ENCODE data around the gene SRSF7.
"Not testable (repeated sequence)": the region's sequence is repeated elsewhere in the genome, so short reads cannot be mapped to it uniquely, and the experiment has no call there.

Gene SRSF7

DNA sequence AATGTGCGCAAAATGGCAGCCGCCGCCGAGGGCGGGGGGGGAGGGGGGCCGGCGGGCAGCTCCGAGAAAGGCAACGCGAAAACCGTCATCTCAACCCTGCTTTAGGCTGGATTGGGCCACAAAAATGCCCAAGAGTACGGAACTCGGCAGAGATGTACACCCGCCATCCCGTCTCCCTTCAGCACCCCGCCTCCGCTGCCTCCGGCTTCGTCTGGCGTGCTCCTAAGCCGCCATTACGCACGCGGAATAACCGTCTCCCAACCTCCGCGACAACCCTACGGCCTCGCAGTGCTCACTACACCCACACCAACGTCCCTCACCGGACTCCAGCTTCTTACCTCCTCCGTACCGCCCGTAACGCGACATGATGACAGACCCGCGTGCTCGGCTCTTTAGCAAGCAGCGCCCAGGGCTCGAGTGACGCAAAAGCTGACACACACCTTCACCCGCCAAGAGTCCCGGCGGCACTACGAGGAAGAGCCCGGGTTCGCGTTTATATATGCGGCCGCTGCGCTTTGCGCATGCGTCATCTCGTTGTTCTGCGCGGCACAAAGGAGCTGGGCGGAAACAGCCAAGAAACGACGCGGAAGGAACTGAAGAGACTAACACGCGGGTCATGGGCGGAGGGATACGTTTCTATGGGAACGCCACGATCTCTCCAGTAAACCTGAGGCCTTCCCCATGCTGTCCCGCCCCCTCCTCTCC lies at the start of gene SRSF7:
SRSF7 (minus strand) TSS at position 471 of the 705 bp plus-strand sequence; CDS start at position 366, 105 bp downstream.
- Mint-ChIP-seq H3K9me3 (ENCODE audit: low read depth) (no peaks in the 10 kb centered on the region), H3K4me1 (ENCODE audit: low read depth) (peaks cover 46% of the 10 kb centered on the region), H3K27me3 (no peaks in the 10 kb centered on the region), H3K27ac (peak within 1 kb of the TSS; percentile 100), H3K36me3 (peaks cover 31% of the 10 kb centered on the region), H3K4me3 (peak within 1 kb of the TSS; percentile 100)

DNA sequence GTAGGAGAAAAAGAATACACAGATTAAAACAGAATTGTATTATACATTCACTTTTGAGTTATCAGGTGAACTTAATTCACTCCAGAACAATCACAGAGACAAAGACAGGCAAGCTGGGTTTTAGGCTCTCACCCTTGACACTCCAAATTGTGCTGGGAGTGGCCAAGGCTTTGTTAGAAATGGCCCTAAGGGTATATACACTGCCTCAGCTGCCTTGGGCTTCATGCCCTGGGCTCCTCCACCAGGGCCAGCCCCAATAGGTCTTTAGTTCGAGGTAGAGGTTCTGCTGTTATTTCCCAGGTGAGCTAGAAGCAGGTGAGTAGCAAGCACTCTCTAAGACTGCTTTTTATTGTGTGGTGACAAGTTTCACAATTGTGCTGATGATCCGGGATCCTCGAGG lies 46.8 kb upstream of the SRSF7 start:
- Mint-ChIP-seq H3K4me1 (ENCODE audit: low read depth) (no peaks in the 10 kb centered on the region), H3K9me3 (ENCODE audit: low read depth) (no peaks in the 10 kb centered on the region), H3K36me3 (peaks cover 3% of the 10 kb centered on the region), H3K27ac (no peak overlapping the region), H3K27me3 (no peaks in the 10 kb centered on the region), H3K4me3 (no peak overlapping the region)

GRCh38 chr2:38797250-38797676 lies 46.1 kb upstream of the SRSF7 start:
- H3K4me3 Mint-ChIP-seq, result no peak overlapping the region
- H3K36me3 Mint-ChIP-seq, result peaks cover 3% of the 10 kb centered on the region
- H3K4me1 Mint-ChIP-seq (ENCODE audit: low read depth), result no peaks in the 10 kb centered on the region
- H3K27ac Mint-ChIP-seq, result no peak overlapping the region
- H3K9me3 Mint-ChIP-seq (ENCODE audit: low read depth), result no peaks in the 10 kb centered on the region
- no peaks in the 10 kb centered on the region for H3K27me3 Mint-ChIP-seq

DNA sequence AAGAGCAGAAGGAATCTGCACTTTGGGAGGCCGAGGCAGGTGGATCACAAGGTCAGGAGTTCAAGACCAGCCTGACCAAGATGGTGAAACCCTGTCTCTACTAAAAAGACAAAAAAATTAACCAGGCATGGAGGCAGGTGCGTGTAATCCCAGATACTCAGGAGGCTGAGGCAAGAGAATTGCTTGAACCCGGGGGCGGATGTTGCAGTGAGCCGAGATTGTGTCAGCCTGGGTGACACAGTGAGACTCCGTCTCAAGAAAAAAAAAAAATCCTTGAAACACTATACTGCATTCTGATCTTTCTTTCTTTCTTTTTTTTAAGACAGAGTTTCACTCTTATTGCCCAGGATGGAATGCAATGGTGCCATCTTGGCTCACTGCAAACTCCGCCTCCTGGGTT lies 43.9 kb upstream of the SRSF7 start:
- not testable (repeated sequence) for H3K4me1 Mint-ChIP-seq (ENCODE audit: low read depth); H3K27me3 Mint-ChIP-seq; H3K36me3 Mint-ChIP-seq; H3K4me3 Mint-ChIP-seq; H3K27ac Mint-ChIP-seq; H3K9me3 Mint-ChIP-seq (ENCODE audit: low read depth)

GRCh38 chr2:38794235-38794946 lies 43.2 kb upstream of the SRSF7 start:
- Mint-ChIP-seq H3K27ac (no peak overlapping the region), H3K4me1 (ENCODE audit: low read depth) (no peaks in the 10 kb centered on the region), H3K36me3 (peaks cover 3% of the 10 kb centered on the region), H3K9me3 (ENCODE audit: low read depth) (no peaks in the 10 kb centered on the region), H3K4me3 (no peak overlapping the region), H3K27me3 (no peaks in the 10 kb centered on the region)

DNA sequence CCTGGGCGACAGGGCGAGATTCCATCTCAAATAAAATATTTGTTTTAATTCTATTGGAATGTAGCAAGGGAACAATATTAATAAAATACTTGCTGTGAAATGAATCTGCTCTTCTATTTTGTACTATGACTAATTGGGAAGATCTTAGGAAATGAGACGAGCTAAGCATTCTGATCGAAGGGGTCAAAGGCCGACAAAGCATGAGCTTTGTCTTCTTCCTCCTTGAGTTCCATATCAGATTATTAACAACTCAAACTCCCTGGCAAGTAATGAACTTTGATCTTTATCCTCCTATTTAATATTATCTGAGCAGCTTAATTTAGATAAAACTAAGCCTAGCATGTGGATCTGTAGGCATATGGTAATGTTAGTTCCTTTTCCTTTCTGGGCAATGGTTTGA lies 42.4 kb upstream of the SRSF7 start:
- H3K9me3 Mint-ChIP-seq (ENCODE audit: low read depth), result no peaks in the 10 kb centered on the region
- no peaks in the 10 kb centered on the region for H3K4me1 Mint-ChIP-seq (ENCODE audit: low read depth)
- no peaks in the 10 kb centered on the region for H3K27me3 Mint-ChIP-seq
- peaks cover 3% of the 10 kb centered on the region for H3K36me3 Mint-ChIP-seq
- H3K27ac Mint-ChIP-seq, result no peak overlapping the region
- H3K4me3 Mint-ChIP-seq, result no peak overlapping the region

- Mint-ChIP-seq H3K4me3 (no peak overlapping the region), H3K27me3 (no peaks in the 10 kb centered on the region), H3K27ac (no peak overlapping the region), H3K36me3 (peaks cover 3% of the 10 kb centered on the region), H3K4me1 (ENCODE audit: low read depth) (no peaks in the 10 kb centered on the region), H3K9me3 (ENCODE audit: low read depth) (no peaks in the 10 kb centered on the region)
Measured at GRCh38 chr2:38792751-38793150, 41.6 kb upstream of the SRSF7 start.

- not testable (repeated sequence) for H3K4me1 Mint-ChIP-seq (ENCODE audit: low read depth); H3K4me3 Mint-ChIP-seq; H3K9me3 Mint-ChIP-seq (ENCODE audit: low read depth); H3K27ac Mint-ChIP-seq; H3K36me3 Mint-ChIP-seq; H3K27me3 Mint-ChIP-seq
Measured at GRCh38 chr2:38792321-38792720, 41.2 kb upstream of the SRSF7 start.

DNA sequence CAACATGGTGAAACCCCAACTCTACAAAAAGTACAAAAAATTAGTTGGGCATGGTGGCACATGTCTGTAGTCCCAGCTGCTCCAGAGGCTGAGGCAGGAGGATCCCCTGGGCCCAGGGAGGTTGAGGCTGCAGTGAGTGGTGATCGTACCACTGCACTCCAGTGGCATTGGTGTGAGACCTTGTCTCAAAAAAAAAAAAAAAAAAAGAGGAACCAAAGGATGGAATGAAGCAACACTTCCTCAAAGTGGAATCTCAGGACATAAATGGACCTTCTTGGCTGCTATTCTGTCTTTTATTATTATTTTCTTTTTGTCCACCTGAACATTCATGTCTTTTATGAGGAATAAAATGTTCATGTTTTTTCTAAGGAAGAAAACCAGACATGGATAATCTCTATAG lies 40.6 kb upstream of the SRSF7 start:
- no peaks in the 10 kb centered on the region for H3K4me1 Mint-ChIP-seq (ENCODE audit: low read depth)
- H3K9me3 Mint-ChIP-seq (ENCODE audit: low read depth), result no peaks in the 10 kb centered on the region
- no peak overlapping the region for H3K27ac Mint-ChIP-seq
- no peaks in the 10 kb centered on the region for H3K27me3 Mint-ChIP-seq
- H3K4me3 Mint-ChIP-seq, result no peak overlapping the region
- H3K36me3 Mint-ChIP-seq, result no peaks in the 10 kb centered on the region

DNA sequence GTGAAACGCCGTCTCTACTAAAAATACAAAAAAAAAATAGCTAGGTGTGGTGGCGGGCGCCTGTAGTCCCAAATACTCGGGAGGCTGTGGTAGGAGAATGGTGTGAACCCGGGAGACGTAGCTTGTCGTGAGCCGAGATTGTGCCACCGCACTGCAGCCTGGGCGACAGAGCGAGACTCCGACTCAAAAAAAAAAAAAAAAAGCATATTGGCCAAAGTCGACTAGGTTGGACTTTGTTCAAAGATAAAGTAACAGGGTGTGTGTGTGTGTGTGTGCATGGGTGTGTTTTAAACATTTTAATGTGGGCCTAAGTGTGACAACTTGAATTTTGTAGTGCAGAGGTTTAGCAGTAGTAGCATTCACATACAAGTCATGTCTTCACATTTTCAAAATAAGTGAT lies 38.5 kb upstream of the SRSF7 start:
- H3K27ac Mint-ChIP-seq, result no peak overlapping the region

DNA sequence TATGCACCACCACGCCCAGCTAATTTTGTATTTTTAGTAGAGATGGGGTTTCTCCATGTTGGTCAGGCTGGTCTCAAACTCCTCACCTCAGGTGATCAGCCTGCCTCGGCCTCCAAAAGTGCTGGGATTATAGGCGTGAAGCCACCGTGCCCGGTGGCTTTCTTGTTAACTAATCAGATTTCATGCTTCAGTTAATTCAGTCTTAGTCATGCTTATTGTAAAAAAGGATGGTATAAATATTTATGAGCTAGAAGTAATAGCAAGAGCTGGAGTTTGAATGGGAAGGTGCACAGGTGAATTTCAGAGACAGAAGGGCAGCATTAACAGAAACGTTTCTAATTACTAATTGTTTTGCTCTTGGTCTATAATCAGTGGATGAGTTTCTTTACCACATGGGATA lies 37.1 kb upstream of the SRSF7 start:
- Mint-ChIP-seq H3K27me3 (no peaks in the 10 kb centered on the region), H3K4me3 (no peak overlapping the region), H3K36me3 (no peaks in the 10 kb centered on the region), H3K27ac (no peak overlapping the region), H3K4me1 (ENCODE audit: low read depth) (no peaks in the 10 kb centered on the region), H3K9me3 (ENCODE audit: low read depth) (no peaks in the 10 kb centered on the region)

More for the DNA sequence above, 38.5 kb upstream of the SRSF7 start:
- no peaks in the 10 kb centered on the region for H3K4me1 Mint-ChIP-seq (ENCODE audit: low read depth)
- no peaks in the 10 kb centered on the region for H3K9me3 Mint-ChIP-seq (ENCODE audit: low read depth)
- no peak overlapping the region for H3K4me3 Mint-ChIP-seq
- H3K36me3 Mint-ChIP-seq, result no peaks in the 10 kb centered on the region
- no peaks in the 10 kb centered on the region for H3K27me3 Mint-ChIP-seq

DNA sequence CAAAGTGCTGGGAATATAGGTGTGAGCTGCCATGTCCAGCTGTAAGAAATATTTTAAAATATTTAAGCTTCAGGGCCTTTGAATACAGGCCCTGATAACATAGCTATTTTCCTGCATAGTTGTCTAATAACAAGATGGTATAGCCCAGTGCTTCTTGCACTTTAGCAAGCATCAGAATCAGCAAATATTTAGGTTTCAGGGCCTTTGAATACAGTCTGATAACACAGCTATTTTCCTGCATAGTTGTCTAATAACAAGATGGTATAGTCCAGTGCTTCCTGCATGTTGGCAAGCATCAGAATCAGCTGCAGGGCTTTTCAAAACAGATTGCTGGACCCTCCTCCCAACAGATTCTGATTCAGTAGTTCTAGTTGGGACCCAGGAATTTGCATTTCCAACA lies 32.4 kb upstream of the SRSF7 start:
- Mint-ChIP-seq H3K9me3 (ENCODE audit: low read depth) (no peaks in the 10 kb centered on the region), H3K4me1 (ENCODE audit: low read depth) (peaks cover 13% of the 10 kb centered on the region), H3K27me3 (no peaks in the 10 kb centered on the region), H3K4me3 (no peak overlapping the region), H3K27ac (no peak overlapping the region), H3K36me3 (peaks cover 5% of the 10 kb centered on the region)

DNA sequence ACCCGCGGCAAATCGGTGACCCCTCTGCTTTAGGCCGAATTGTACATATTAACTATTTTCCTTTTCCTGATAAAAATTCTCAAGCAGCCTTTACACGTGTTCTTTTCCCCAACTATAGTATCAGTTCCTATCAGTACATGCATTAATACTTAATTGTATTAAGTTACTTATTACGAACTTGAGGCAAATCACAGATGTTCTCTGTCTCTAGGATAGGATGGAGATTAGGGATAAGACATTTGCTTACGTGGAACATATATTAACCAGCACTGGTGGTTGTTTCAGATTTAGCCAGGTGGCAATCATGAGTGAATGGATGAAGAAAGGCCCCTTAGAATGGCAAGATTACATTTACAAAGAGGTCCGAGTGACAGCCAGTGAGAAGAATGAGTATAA lies 27.5 kb upstream of the SRSF7 start:
- peaks cover 23% of the 10 kb centered on the region for H3K4me1 Mint-ChIP-seq (ENCODE audit: low read depth)

GRCh38 chr2:38776531-38776930 lies 25.4 kb upstream of the SRSF7 start:
- peaks cover 5% of the 10 kb centered on the region for H3K27me3 Mint-ChIP-seq
- H3K27ac Mint-ChIP-seq, result no peak overlapping the region
- H3K4me3 Mint-ChIP-seq, result peak overlapping the region; percentile 44
- H3K4me1 Mint-ChIP-seq (ENCODE audit: low read depth), result peaks cover 20% of the 10 kb centered on the region
- peaks cover 2% of the 10 kb centered on the region for H3K36me3 Mint-ChIP-seq
- H3K9me3 Mint-ChIP-seq (ENCODE audit: low read depth), result no peaks in the 10 kb centered on the region

More for the DNA sequence above, 27.5 kb upstream of the SRSF7 start:
- H3K27ac Mint-ChIP-seq, result peak overlapping the region; percentile 99
- peaks cover 5% of the 10 kb centered on the region for H3K27me3 Mint-ChIP-seq
- peaks cover 5% of the 10 kb centered on the region for H3K36me3 Mint-ChIP-seq
- no peaks in the 10 kb centered on the region for H3K9me3 Mint-ChIP-seq (ENCODE audit: low read depth)
- peak overlapping the region; percentile 100 for H3K4me3 Mint-ChIP-seq

DNA sequence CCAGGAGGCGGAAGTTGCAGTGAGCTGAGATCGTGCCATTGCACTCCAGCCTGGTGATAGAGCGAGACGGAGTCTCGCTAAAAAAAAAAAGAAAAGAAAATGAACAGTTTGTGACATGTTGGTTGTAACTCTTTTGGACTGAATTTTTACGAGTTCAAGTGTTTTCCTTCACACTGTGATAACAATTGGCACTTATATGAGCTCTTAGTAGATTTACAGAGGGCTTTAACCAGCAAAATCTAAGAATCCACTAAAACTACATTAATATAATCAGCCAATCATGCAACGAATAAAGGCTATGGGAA lies 24.7 kb upstream of the SRSF7 start:
- Mint-ChIP-seq H3K4me3 (peak overlapping the region; percentile 44), H3K4me1 (ENCODE audit: low read depth) (peaks cover 16% of the 10 kb centered on the region), H3K9me3 (ENCODE audit: low read depth) (no peaks in the 10 kb centered on the region), H3K36me3 (no peaks in the 10 kb centered on the region), H3K27me3 (peaks cover 5% of the 10 kb centered on the region), H3K27ac (no peak overlapping the region)

Measured in activated naive CD8-positive, alpha-beta T cell (primary cell).